Osteoblast (primary cell): ENCODE data around the gene ZCCHC2. TPM values are rescaled to one million over a fixed set of nuclear protein-coding genes. Genes with fewer than 3 reads are reported as not detected.

Experiments
- DNase-seq: peaks from one replicate; pipeline ENCODE4 v3.0.0; 2011; ENCODE audit warnings: low spot score, mixed read lengths; ENCODE audit not compliant: insufficient read length; ENCODE audit errors: missing footprints
- H2AFZ ChIP-seq: 2 replicates; pipeline ENCODE4 v1.6.0; 2011; ENCODE audit warnings: mild to moderate bottlenecking, low read length
- H3K27ac ChIP-seq: 2 replicates; pipeline ENCODE4 v1.5.1; 2011; ENCODE audit warnings: mild to moderate bottlenecking, low read depth, low read length, moderate library complexity
- H3K27me3 ChIP-seq: 2 replicates; pipeline ENCODE4 v1.6.0; 2012; ENCODE audit warnings: mild to moderate bottlenecking, control low read depth, inconsistent platforms, low read length, moderate library complexity; ENCODE audit not compliant: insufficient read depth
- H3K36me3 ChIP-seq: 2 replicates; pipeline ENCODE4 v1.5.1; 2011; ENCODE audit warnings: mild to moderate bottlenecking, low read length, control low read depth, moderate library complexity; ENCODE audit not compliant: insufficient read depth
- H3K4me1 ChIP-seq: 2 replicates; pipeline ENCODE4 v1.5.1; 2011; ENCODE audit warnings: mild to moderate bottlenecking, low read length, control low read depth, moderate library complexity; ENCODE audit not compliant: insufficient read depth
- H3K4me2 ChIP-seq: 2 replicates; pipeline ENCODE4 v1.6.0; 2011; ENCODE audit warnings: mild to moderate bottlenecking, low read length; ENCODE audit not compliant: insufficient read depth
- H3K4me3 ChIP-seq: fragments of 200-600 bp; sonication (generic); 3 replicates; pipeline ENCODE4 v1.5.1; 2012; ENCODE audit warnings: mild to moderate bottlenecking, low read length, inconsistent platforms; ENCODE audit not compliant: insufficient read depth
- H3K79me2 ChIP-seq: 2 replicates; pipeline ENCODE4 v1.6.0; 2012; ENCODE audit warnings: mild to moderate bottlenecking, low read length, control low read depth, inconsistent platforms; ENCODE audit not compliant: insufficient read depth
- H3K9me3 ChIP-seq: 2 replicates; pipeline ENCODE4 v1.5.1; 2011; ENCODE audit warnings: low read depth, low read length, control low read depth
- H4K20me1 ChIP-seq: 2 replicates; pipeline ENCODE4 v1.6.0; 2012; ENCODE audit warnings: mild to moderate bottlenecking, low read length, control low read depth; ENCODE audit not compliant: insufficient read depth
- total RNA-seq: library from RNA; depleted of rRNA; stranded (reverse); fragments of >200 nt; gene quantifications from 2 replicates; pipeline ENCODE4 v1.2.3, GENCODE V29; 2012
- TF ChIP-seq, protein P1 (sequence below): IDR thresholded peaks from 2 replicates; pipeline ENCODE4 v1.5.1; 2011; ENCODE audit warnings: mild to moderate bottlenecking, low read depth, low read length, moderate library complexity; ENCODE audit errors: extremely low read depth

Gene ZCCHC2
- total RNA-seq, 1 donor: 10.1 TPM

DNA sequence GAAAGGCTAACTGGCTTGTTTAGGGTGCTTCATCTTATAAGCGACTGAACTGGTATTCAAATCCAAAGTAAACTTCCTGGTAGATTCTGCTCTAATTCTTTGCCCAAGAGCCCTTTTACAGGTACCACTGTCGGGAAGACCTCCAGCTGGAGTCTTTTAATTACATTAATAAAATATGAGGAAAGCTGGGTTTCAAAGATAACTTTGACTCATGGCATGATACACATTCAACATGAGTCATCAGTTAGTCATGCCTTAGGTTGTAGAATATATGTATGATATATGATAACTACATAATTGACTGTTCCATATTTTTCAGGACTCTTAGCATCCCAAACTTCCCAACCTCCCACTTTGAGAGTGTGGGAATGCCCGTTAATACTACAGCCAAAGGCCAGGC, 32.3 kb downstream of the ZCCHC2 start:
- Histone ChIP-seq H3K4me2 (no peak overlapping the region), H3K4me3 (no peak overlapping the region), H3K4me1 (no peaks in the 10 kb centered on the region), H2AFZ (no peak overlapping the region), H4K20me1 (no peaks in the 10 kb centered on the region), H3K27me3 (no peaks in the 10 kb centered on the region), H3K79me2 (no peaks in the 10 kb centered on the region), H3K36me3 (peaks cover 4% of the 10 kb centered on the region), H3K9me3 (no peaks in the 10 kb centered on the region), H3K27ac (no peak overlapping the region)
- no peak for DNase-seq
- TF ChIP-seq, protein P1, sequence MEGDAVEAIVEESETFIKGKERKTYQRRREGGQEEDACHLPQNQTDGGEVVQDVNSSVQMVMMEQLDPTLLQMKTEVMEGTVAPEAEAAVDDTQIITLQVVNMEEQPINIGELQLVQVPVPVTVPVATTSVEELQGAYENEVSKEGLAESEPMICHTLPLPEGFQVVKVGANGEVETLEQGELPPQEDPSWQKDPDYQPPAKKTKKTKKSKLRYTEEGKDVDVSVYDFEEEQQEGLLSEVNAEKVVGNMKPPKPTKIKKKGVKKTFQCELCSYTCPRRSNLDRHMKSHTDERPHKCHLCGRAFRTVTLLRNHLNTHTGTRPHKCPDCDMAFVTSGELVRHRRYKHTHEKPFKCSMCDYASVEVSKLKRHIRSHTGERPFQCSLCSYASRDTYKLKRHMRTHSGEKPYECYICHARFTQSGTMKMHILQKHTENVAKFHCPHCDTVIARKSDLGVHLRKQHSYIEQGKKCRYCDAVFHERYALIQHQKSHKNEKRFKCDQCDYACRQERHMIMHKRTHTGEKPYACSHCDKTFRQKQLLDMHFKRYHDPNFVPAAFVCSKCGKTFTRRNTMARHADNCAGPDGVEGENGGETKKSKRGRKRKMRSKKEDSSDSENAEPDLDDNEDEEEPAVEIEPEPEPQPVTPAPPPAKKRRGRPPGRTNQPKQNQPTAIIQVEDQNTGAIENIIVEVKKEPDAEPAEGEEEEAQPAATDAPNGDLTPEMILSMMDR: no peak

DNA sequence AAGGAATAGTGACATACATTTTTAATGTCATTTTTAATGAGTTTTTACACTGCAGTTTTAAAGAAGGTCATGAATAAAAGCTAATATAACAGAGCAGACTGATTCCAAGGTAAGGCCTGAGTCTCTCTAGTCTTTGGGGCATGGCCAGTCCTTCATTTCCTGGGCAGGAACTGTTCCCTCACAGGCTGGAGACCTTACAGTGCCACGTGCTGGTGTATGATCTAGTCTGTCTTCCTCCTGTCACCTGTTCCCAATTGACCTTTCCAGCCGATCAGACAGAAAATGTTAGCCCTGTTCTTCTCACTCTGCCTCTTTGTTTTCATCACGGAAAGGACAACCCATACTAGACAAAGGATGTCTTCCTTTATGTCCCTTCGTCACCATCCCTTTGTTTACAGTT, 33.6 kb downstream of the ZCCHC2 start:
- H3K9me3 ChIP-seq: no peaks in the 10 kb centered on the region
- DNase-seq: no peak
- H3K27ac ChIP-seq: no peak overlapping the region
- H3K27me3 ChIP-seq: no peaks in the 10 kb centered on the region
- no peaks in the 10 kb centered on the region for H3K79me2 ChIP-seq
- H3K4me2 ChIP-seq: no peak overlapping the region
- peaks cover under 1% of the 10 kb centered on the region for H3K36me3 ChIP-seq
- no peak overlapping the region for H2AFZ ChIP-seq
- no peaks in the 10 kb centered on the region for H4K20me1 ChIP-seq
- H3K4me3 ChIP-seq: no peak overlapping the region
- TF ChIP-seq, protein P1: no peak
- no peaks in the 10 kb centered on the region for H3K4me1 ChIP-seq

DNA sequence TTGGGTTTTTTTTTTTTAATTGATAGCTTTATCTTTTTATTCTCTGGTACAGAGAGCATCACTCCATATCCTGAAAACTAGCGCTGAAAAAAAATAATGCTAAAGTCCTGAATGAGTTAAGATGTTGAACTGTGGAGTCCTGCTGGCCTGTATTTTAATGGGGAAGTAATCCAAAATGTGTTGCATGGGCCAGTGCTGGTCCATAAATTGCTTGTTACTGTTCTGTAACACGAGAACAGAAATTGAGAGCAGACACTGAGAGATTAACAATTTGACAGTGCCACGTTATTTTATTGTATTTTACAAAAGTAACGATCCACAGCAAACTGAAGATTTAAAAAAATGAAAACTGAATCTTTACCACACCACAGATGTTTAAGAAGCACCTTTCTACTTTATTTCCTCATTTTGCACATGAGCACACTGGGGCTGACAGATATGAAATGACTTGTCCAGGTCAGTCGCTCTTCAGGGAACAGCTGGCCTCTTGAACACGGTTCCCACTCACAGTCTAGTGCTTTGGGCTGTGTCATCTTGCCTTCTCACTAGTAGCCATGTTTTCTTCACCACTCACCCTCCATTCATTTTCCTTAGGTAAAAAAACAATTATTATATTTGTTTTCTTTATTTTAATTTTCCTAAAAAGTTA, 35.3 kb downstream of the ZCCHC2 start:
- no peaks in the 10 kb centered on the region for H4K20me1 ChIP-seq

DNA sequence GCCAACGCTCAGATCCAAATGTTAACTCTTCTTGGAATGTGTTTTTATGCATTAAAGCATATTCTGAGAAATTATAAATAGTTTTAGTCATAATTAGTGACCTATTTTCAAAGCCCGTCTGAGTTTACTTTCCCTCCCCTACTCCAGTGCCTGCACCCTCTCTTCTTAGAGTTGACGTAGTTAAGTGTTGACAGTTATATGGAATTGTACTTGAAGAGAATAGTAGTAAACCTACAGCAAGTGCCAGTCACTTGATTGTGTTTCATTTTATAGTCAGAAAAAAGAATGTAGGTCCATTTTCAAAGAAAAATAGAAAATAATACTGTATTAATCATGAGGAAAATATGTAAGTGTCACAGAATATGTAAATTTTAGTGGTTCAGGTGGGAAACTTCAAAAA, 41.2 kb downstream of the ZCCHC2 start:
- Histone ChIP-seq H3K27ac (no peak overlapping the region), H2AFZ (no peak overlapping the region)

More for the DNA sequence above, 35.3 kb downstream of the ZCCHC2 start:
- DNase-seq: no peak
- Histone ChIP-seq H3K27me3 (no peaks in the 10 kb centered on the region), H3K4me3 (no peak overlapping the region), H3K4me2 (no peak overlapping the region), H3K79me2 (no peaks in the 10 kb centered on the region), H3K27ac (no peak overlapping the region), H2AFZ (no peak overlapping the region), H3K36me3 (no peaks in the 10 kb centered on the region), H3K4me1 (no peaks in the 10 kb centered on the region), H3K9me3 (no peaks in the 10 kb centered on the region)
- TF ChIP-seq, protein P1: no peak

More for the DNA sequence above, 41.2 kb downstream of the ZCCHC2 start:
- peaks cover 7% of the 10 kb centered on the region for H3K36me3 ChIP-seq
- H3K4me3 ChIP-seq: no peak overlapping the region
- H3K79me2 ChIP-seq: no peaks in the 10 kb centered on the region
- H4K20me1 ChIP-seq: no peaks in the 10 kb centered on the region
- H3K9me3 ChIP-seq: no peaks in the 10 kb centered on the region
- no peak for DNase-seq
- H3K4me2 ChIP-seq: no peak overlapping the region
- no peaks in the 10 kb centered on the region for H3K4me1 ChIP-seq
- TF ChIP-seq, protein P1: no peak
- no peaks in the 10 kb centered on the region for H3K27me3 ChIP-seq
